IMR-90 (cell line): ENCODE data around the gene HEPHL1. TPM values are rescaled to one million over a fixed set of nuclear protein-coding genes. Genes with fewer than 3 reads are reported as not detected.

ENCODE experiments used
- ATAC-seq: fragments of 200-7000 bp; cut with Tn5 transposase; 2 replicates; pipeline ENCODE4 v1.9.1; 2020; ENCODE audit warnings: low read depth, mild to moderate bottlenecking, moderate library complexity
- BruUV-seq: library from RNA; stranded (reverse); fragments of 400-500 nt; replicated peaks from 2 replicates; lab custom pipeline; 2021; lab: Mats Ljungman, UMichigan
- CTCF ChIA-PET: fragments of 300-600 bp; formaldehyde crosslinking; extraction: SDS; loops from one replicate; lab custom pipeline; 2021; ENCODE audit warnings: antibody characterized with exemption; lab: Yijun Ruan, JAX
- POLR2A ChIA-PET: fragments of 300-600 bp; sonication (Branson Sonifier 250); formaldehyde crosslinking; loops from one replicate; lab custom pipeline; 2022; ENCODE audit warnings: antibody characterized with exemption; ENCODE audit not compliant: unreplicated experiment; lab: Charles Lee
- DNase-seq: peaks from one replicate; pipeline ENCODE4 v3.0.0; 2013
- H2AFZ ChIP-seq: replicated peaks from 2 replicates; pipeline ENCODE3; 2013; ENCODE audit warnings: low read length, mild to moderate bottlenecking; ENCODE audit not compliant: poor library complexity
- H2AK5ac ChIP-seq: 2 replicates; pipeline ENCODE4 v1.6.1; 2013; ENCODE audit warnings: low read depth, low read length, inconsistent platforms
- H2AK9ac ChIP-seq: replicated peaks from 2 replicates; pipeline ENCODE3; 2013; ENCODE audit warnings: mild to moderate bottlenecking, low read depth, low read length, moderate library complexity; ENCODE audit not compliant: poor library complexity
- H2BK120ac ChIP-seq: 2 replicates; pipeline ENCODE4 v1.6.1; 2013; ENCODE audit warnings: low read depth, low read length, inconsistent platforms
- H2BK15ac ChIP-seq: 3 replicates; pipeline ENCODE4 v1.6.1; 2013; ENCODE audit warnings: low read depth, low read length, inconsistent platforms
- H2BK20ac ChIP-seq: 2 replicates; pipeline ENCODE4 v1.6.1; 2013; ENCODE audit warnings: low read depth, mild to moderate bottlenecking, inconsistent platforms, low read length, moderate library complexity
- H2BK5ac ChIP-seq: 2 replicates; pipeline ENCODE4 v1.6.1; 2013; ENCODE audit warnings: mild to moderate bottlenecking, low read depth, low read length, inconsistent platforms; ENCODE audit not compliant: poor library complexity, severe bottlenecking
- H3K14ac ChIP-seq: replicated peaks from 2 replicates; pipeline ENCODE4 v1.6.1; 2013; ENCODE audit warnings: low read depth, low read length, inconsistent platforms
- H3K18ac ChIP-seq: 2 replicates; pipeline ENCODE4 v1.6.1; 2013; ENCODE audit warnings: low read depth, low read length, control low read depth
- H3K23ac ChIP-seq: 2 replicates; pipeline ENCODE4 v1.6.1; 2013; ENCODE audit warnings: low read depth, low read length, inconsistent platforms
- H3K27ac ChIP-seq: 2 replicates; pipeline ENCODE4 v1.5.1; 2013; ENCODE audit warnings: mild to moderate bottlenecking, control low read depth, low read length; ENCODE audit not compliant: insufficient read depth
- H3K27me3 ChIP-seq: 2 replicates; pipeline ENCODE4 v1.6.1; 2013; ENCODE audit warnings: low read length; ENCODE audit not compliant: control insufficient read depth, insufficient read depth
- H3K36me3 ChIP-seq: 2 replicates; pipeline ENCODE4 v1.6.1; 2013; ENCODE audit warnings: low read length, mixed read lengths; ENCODE audit not compliant: control insufficient read depth, insufficient read depth
- H3K4ac ChIP-seq: 2 replicates; pipeline ENCODE4 v1.6.1; 2013; ENCODE audit warnings: low read depth, low read length, inconsistent platforms
- H3K4me1 ChIP-seq: 2 replicates; pipeline ENCODE4 v1.6.1; 2013; ENCODE audit warnings: low read length, mixed read lengths; ENCODE audit not compliant: control insufficient read depth, insufficient read depth
- H3K4me2 ChIP-seq: 2 replicates; pipeline ENCODE4 v1.6.1; 2013; ENCODE audit warnings: low read depth, mild to moderate bottlenecking, control low read depth, low read length, moderate library complexity
- H3K4me3 ChIP-seq: 2 replicates; pipeline ENCODE4 v1.5.1; 2013; ENCODE audit warnings: low read depth, mild to moderate bottlenecking, control low read depth, low read length, moderate library complexity; ENCODE audit not compliant: insufficient read depth
- H3K56ac ChIP-seq: 2 replicates; pipeline ENCODE4 v1.6.1; 2013; ENCODE audit warnings: low read length, inconsistent platforms; ENCODE audit not compliant: insufficient read depth; ENCODE audit errors: extremely low read depth
- H3K79me1 ChIP-seq, 2 experiments: 2 replicates each; pipeline ENCODE4 v1.6.1; 2013; ENCODE audit warnings: low read length in 2 of 2, inconsistent platforms in 1 of 2, low read depth in 1 of 2
- H3K9ac ChIP-seq: 2 replicates; pipeline ENCODE4 v1.6.1; 2013; ENCODE audit warnings: low read depth, low read length, control low read depth
- H3K9me1 ChIP-seq: 2 replicates; pipeline ENCODE4 v1.6.1; 2013; ENCODE audit warnings: low read length, inconsistent platforms; ENCODE audit not compliant: insufficient read depth
- H3K9me3 ChIP-seq: 2 replicates; pipeline ENCODE4 v1.6.1; 2013; ENCODE audit warnings: low read length; ENCODE audit not compliant: control insufficient read depth, insufficient read depth
- H4K20me1 ChIP-seq: 2 replicates; pipeline ENCODE4 v1.6.1; 2013; ENCODE audit warnings: low read length, inconsistent platforms; ENCODE audit not compliant: insufficient read depth
- H4K5ac ChIP-seq: 2 replicates; pipeline ENCODE4 v1.6.1; 2013; ENCODE audit warnings: mild to moderate bottlenecking, low read depth, low read length, control low read depth
- H4K8ac ChIP-seq, 2 experiments: 2 replicates each; pipeline ENCODE4 v1.6.1; 2013; ENCODE audit warnings: low read depth in 2 of 2, low read length in 2 of 2, control low read depth in 1 of 2, inconsistent platforms in 1 of 2
- H4K91ac ChIP-seq: 2 replicates; pipeline ENCODE4 v1.6.1; 2013; ENCODE audit warnings: low read depth, low read length, inconsistent platforms; ENCODE audit not compliant: insufficient read depth
- CEBPB ChIP-seq: IDR thresholded peaks from 2 replicates; pipeline ENCODE4 v1.6.1; 2012; ENCODE audit warnings: low read depth, low read length, improper control_type of control experiment
- WGBS, 2 experiments: methylation state at CpG; one replicate each; pipeline versions ENCODE4 v1.1.5 to v1.1.7; 2013; ENCODE audit warnings: missing lambda C conversion rate in 2 of 2; ENCODE audit not compliant: insufficient read length in 1 of 2; ENCODE audit errors: extremely low coverage in 2 of 2; 5-methylcytosine and 5-hydroxymethylcytosine counted together
- dilution Hi-C: fragments of 300-500 bp; cut with HindIII; formaldehyde crosslinking; loops from one replicate; pipeline ENCODE4 v1.14.3; 2018; ENCODE audit warnings: low sequenced_read_pairs; ENCODE audit not compliant: unreplicated experiment
- in situ Hi-C: fragments of 300-500 bp; cut with MboI; formaldehyde crosslinking; loops from 3 replicates; pipeline ENCODE4 v1.14.3; 2019; ENCODE audit warnings: low sequenced_read_pairs, inconsistent platforms, mixed read lengths
- intact Hi-C: fragments of 100-400 bp; cut with micrococcal nuclease; formaldehyde crosslinking; loops from 2 replicates; pipeline ENCODE4 v1.10.0; 2022
- polyA plus RNA-seq, 3 experiments: library from polyadenylated mRNA; depleted of rRNA; stranded (reverse); fragments of >200 nt; gene quantifications; 2 replicates each; pipeline ENCODE4 v1.2.3, GENCODE V29; 2012; ENCODE audit warnings: low replicate concordance in 1 of 3
- total RNA-seq: library from RNA; depleted of rRNA; stranded (reverse); fragments of >200 nt; gene quantifications from 2 replicates; pipeline ENCODE4 v1.2.3, GENCODE V29; 2012

The HEPHL1 gene
- total and polyA plus RNA-seq, 2 of the 4 experiments (the other 2 are of a cell fraction), result under 0.01 to 0.02 TPM

DNA sequence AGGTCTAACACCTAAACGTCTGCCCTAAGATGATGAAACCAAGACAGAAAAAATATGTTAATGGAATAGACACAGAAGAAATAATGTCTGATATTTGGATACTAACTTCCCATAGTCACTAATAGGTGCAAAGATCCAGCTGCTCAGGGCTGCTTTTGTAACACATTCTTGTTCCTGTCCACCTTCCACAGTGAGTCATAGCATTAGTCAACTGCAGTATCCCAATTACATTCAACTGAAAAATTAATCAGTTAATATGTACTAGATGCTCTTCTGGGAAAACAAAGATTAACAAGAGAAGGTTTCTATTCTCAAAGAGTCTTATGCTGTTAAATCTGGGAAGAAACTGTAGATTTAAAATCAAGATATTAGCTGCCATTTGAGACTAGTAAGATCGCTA is 47.6 kb downstream of the HEPHL1 start:
- H2BK5ac ChIP-seq, result no peak overlapping the region
- H3K9ac ChIP-seq, result no peak overlapping the region
- dilution Hi-C loops, result no loop called here

More for the DNA sequence above, 47.6 kb downstream of the HEPHL1 start:
- H3K56ac ChIP-seq, result no peak overlapping the region
- no peak overlapping the region for H4K8ac ChIP-seq
- no peak overlapping the region for H3K23ac ChIP-seq
- H2BK20ac ChIP-seq, result no peak overlapping the region
- no peak overlapping the region for H4K5ac ChIP-seq
- H2AK5ac ChIP-seq, result no peak overlapping the region
- BruUV-seq, result no TSS peak
- POLR2A ChIA-PET, result no interaction called here
- H3K4me1 ChIP-seq, result no peaks in the 10 kb centered on the region
- DNase-seq (no peak), ATAC-seq (no peak)
- H3K9me3 ChIP-seq, result no peaks in the 10 kb centered on the region
- H2AFZ ChIP-seq, result no peak overlapping the region
- H3K36me3 ChIP-seq, result no peaks in the 10 kb centered on the region
- no peak overlapping the region for H2BK120ac ChIP-seq
- H3K27me3 ChIP-seq, result no peaks in the 10 kb centered on the region; the same call in 1 of the 2 replicates
- no peak overlapping the region for H3K4me2 ChIP-seq
- no CpG with 5 or more reads among the region's 2 CpGs for WGBS, 2 experiments
- H3K9me1 ChIP-seq, result no peaks in the 10 kb centered on the region
- CTCF ChIA-PET, result no interaction called here
- no peak for TF ChIP-seq CEBPB
- no peak overlapping the region for H3K14ac ChIP-seq
- H4K91ac ChIP-seq, result no peak overlapping the region
- no peak overlapping the region for H3K18ac ChIP-seq
- in situ Hi-C loops, result no loop called here
- H2BK15ac ChIP-seq, result no peak overlapping the region
- intact Hi-C loops, result no loop called here
- H4K20me1 ChIP-seq, result no peaks in the 10 kb centered on the region
- no peak overlapping the region for H3K27ac ChIP-seq
- H3K4ac ChIP-seq, result no peak overlapping the region
- H2AK9ac ChIP-seq, result no peak overlapping the region
- H3K79me1 ChIP-seq, result no peaks in the 10 kb centered on the region
- no peak overlapping the region for H3K4me3 ChIP-seq
